IPS-18c (cell line): Measurements from ENCODE around the gene DEPDC5.

Source experiments
- H3K4me3 ChIP-seq: 2 replicates; pipeline ENCODE4 v1.7.0; 2013; ENCODE audit warnings: low read depth, mild to moderate bottlenecking, low read length, moderate library complexity; ENCODE audit not compliant: insufficient read depth
- H3K9me3 ChIP-seq: one replicate; pipeline ENCODE4 v1.6.1; 2013; ENCODE audit warnings: mild to moderate bottlenecking, low read length, moderate library complexity; ENCODE audit not compliant: control insufficient read depth, insufficient read depth

DEPDC5 gene

DNA sequence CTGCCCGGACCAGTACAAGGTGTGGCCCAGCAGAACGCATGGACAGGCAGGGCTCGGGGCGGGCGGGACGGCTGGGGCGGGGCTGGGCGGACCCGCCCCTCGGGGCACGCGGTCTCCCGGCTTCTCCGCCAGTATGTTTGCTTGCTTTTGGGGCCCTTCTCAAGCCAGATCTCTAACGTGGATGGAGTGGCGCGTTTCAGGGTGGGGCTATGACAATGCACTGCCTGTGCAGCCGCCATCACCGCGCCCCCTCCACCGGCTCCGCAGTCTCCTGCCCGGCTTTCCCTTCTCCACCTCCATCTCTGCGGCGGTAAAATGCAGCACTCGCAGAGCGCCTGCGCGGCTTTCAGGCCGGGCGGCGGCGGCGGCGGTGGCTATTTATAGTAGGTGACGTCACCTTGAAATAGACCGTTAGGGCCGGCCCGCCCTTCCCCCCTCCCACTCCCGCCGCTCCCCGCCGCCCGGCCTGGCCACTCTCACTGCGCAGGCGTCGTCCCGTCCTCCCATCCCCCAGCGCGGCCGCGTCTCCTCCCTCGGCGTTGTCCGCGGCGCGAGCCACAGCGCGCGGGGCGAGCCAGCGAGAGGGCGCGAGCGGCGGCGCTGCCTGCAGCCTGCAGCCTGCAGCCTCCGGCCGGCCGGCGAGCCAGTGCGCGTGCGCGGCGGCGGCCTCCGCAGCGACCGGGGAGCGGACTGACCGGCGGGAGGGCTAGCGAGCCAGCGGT is 190.3 kb downstream of the DEPDC5 start, which contains the start of gene YWHAH:
Gene YWHAH, plus strand, starts transcription at position 558 of the 722 bp plus-strand sequence. CDS start 199 bp downstream, outside the sequence.
- H3K4me3 ChIP-seq: peak within 1 kb of the TSS; percentile 60
- peaks cover 2% of the 10 kb centered on the region for H3K9me3 ChIP-seq

- Histone ChIP-seq H3K4me3 (peak overlapping the region; percentile 60), H3K9me3 (peaks cover 2% of the 10 kb centered on the region)
Measured at GRCh38 chr22:31944700-31945442, 191.1 kb downstream of the DEPDC5 start.

DNA sequence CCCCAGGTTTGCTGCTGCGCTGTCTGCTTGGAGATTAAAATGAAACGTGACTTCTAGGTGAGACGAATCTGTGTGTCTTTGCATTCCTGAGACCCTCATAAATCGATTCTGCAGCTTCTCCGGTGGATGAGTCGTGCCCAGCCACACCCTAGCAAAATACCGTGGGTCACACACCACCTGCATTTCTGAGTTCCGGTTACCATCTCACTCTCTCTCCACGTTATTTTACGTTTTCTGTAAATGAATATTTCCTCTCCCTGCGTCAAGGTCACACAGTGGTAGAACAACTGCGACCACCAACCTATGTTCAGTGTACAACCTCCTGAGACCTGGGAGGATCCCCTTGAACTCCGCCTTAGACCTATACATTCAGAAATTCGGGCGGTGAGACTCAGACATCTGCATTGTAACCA is 191.6 kb downstream of the DEPDC5 start:
- peaks cover 1% of the 10 kb centered on the region for H3K9me3 ChIP-seq
- peak overlapping the region; percentile 60 for H3K4me3 ChIP-seq

- no peaks in the 10 kb centered on the region for H3K9me3 ChIP-seq
Measured at GRCh38 chr22:31945971-31946680, 192.3 kb downstream of the DEPDC5 start.

GRCh38 chr22:31947296-31947695 is 193.5 kb downstream of the DEPDC5 start:
- H3K4me3 ChIP-seq: no peak overlapping the region
- no peaks in the 10 kb centered on the region for H3K9me3 ChIP-seq

More at GRCh38 chr22:31945971-31946680, 192.3 kb downstream of the DEPDC5 start:
- peak overlapping the region; percentile 60 for H3K4me3 ChIP-seq

DNA sequence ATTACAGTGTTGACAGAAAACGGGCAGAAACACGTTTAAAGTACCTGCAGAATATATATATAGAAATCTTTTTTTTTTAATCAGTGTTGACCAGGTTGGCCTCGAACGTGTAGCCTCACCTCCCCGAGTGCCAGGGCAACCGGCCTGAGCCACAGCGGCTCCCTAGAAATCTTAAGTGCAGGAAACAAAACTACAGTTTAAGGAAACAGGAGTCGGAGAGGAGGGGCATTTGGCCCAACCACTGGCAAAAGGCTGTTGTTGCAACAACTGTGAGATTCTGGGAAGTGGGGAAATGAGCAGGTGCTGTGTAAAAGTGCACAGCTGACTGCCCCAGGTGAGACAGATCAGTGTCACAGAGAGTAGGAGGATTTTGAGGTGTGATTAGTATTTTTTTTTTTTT is 194.2 kb downstream of the DEPDC5 start:
- no peak overlapping the region for H3K4me3 ChIP-seq
- no peaks in the 10 kb centered on the region for H3K9me3 ChIP-seq

GRCh38 chr22:31950226-31950625 is 196.4 kb downstream of the DEPDC5 start:
- H3K9me3 ChIP-seq: no peaks in the 10 kb centered on the region
- H3K4me3 ChIP-seq: no peak overlapping the region

DNA sequence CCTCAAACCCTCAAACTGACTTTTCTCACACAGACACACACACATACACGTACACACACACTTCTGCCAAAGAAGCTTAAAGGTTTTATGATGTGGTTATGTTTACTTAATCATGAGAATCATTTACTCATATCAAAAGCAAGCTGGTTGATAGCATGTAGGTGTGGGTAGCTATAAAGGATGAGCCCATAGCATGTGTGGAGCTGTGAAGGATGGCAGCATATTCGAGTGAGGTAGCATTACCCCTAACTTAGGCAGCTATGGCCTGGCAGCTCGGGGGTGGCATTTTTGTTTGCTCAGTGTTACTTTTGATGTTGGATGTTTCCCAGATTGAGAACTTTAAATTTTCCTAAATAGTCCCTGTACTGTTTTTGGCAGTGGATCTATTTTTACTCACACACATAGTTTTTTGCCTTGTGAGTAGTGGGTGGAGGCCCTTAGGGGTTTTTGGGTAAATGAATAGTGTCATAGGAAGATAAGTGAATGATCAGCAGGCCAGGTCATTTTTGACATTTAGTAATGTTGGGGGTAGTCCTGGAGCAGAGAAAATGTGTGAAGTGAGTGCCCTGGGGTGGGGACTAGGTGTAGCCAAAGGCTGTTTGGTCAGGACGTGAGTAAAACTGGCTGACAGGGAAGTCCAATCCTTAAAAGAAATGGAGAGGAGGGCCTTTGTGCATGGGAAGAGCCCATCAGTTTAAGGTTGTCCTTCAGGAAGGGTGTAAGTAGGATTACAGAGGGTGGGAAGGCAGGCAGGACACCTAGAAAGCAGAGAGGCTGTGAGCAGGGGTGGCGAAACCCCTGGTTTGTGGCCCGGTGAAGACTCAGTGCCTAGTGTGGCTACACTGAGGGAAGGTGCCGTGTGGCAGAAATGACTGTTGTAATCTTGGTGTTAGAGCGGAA is 197.6 kb downstream of the DEPDC5 start:
- Histone ChIP-seq H3K9me3 (no peaks in the 10 kb centered on the region), H3K4me3 (no peak overlapping the region)

GRCh38 chr22:31952094-31952401 is 198.2 kb downstream of the DEPDC5 start:
- H3K9me3 ChIP-seq: no peaks in the 10 kb centered on the region
- H3K4me3 ChIP-seq: no peak overlapping the region

GRCh38 chr22:31952472-31952871 is 198.7 kb downstream of the DEPDC5 start:
- Histone ChIP-seq H3K4me3 (no peak overlapping the region), H3K9me3 (no peaks in the 10 kb centered on the region)

DNA sequence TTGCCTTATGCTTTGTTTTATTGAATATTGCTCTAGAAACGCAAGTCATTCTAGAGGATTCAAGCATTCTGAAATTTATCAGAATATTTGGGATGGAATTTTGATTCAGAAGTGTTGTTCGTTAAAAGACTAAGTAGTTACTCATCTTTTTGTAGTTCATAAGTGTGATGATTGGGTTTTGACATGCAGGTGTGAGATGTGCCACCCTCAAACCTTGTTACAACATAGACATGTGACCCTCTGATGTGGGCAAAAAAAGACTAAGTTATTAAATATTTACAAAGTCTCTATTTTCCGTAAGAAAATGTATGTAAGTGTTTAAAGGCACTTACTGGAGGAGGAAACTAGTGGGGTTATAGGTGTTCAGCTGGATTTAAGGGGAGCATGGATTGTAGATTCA is 199.4 kb downstream of the DEPDC5 start:
- Histone ChIP-seq H3K4me3 (no peak overlapping the region), H3K9me3 (no peaks in the 10 kb centered on the region)

DNA sequence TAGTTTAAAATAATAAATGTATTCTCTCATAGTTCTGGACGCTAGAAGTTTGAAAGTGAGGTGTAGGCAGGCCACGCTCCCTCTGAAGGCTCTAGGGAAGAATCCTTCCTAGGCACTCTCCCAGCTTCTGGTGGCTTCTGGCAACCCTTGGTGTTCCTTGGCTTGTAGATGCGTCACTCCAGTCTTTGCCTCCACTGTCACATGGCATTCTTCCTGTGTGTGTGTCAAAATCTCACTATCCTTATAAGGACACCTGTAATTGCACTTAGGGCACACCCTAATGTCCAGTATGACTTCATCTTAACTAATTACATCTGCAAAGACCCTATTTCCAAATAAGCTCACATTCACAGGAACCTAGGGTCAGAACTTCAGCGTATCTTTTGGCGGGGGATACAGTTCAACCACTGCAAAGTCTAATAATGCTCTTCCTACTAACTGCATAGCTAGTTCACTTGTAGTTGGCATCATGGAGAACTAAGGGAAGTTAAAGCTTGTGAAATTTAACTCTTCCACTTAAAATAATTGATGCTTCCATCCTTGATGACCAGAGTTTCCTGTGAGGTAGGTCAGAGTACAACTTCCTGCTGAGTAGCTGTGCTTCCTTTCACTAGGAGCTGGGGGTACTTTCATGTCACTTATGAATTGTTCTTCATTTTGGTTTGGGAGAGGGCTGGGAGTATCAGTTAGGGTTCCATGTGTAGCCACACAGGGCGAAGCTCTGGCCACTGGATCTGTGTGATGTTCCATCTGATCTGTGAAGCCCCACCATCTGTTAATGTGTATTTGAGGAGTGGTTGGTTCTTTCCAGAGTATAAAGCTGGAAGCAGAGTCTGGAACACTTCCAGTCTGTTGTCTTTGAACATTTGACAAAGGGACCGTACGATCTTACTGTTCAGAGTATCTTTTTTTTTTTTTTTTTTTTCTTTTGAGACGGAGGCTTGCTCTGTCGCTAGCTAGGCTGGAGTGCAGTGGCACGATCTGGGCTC is 201.0 kb downstream of the DEPDC5 start:
- Histone ChIP-seq H3K9me3 (no peaks in the 10 kb centered on the region), H3K4me3 (no peak overlapping the region)

DNA sequence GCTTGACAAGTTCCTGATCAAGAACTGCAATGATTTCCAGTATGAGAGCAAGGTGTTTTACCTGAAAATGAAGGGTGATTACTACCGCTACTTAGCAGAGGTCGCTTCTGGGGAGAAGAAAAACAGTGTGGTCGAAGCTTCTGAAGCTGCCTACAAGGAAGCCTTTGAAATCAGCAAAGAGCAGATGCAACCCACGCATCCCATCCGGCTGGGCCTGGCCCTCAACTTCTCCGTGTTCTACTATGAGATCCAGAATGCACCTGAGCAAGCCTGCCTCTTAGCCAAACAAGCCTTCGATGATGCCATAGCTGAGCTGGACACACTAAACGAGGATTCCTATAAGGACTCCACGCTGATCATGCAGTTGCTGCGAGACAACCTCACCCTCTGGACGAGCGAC is 202.5 kb downstream of the DEPDC5 start:
- H3K4me3 ChIP-seq: no peak overlapping the region
- no peaks in the 10 kb centered on the region for H3K9me3 ChIP-seq
